ENCODE results near the gene TPTE2.

DNA sequence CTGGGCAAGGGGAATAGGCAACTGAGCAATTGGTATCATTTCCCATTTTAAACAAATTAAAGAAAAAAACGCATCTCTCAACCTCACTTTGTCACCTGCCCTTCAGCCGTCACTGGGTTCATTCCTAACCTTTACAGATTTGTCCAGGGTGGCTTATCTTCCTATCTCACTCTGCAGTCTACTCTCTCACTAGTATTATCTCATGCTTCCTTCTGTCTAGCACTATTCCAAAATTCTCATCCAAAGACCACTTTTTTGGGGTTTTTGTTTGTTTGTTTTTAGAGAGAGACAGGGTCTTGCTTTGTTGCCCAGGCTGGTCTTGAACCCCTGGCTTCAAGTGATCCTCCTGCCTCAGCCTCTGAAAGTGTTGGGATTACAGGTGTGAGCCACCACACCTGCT lies 45.4 kb upstream of the TPTE2 start:
- TF ChIP-seq FOXP2 (optimal IDR thresholded peaks at IDR 0.05; ENCODE audit: control extremely low read depth, extremely low read length, insufficient read depth) (no peak), EZH2 (IDR thresholded peaks at IDR 0.05) (no peak)
